Neural cell (in vitro differentiated cells): ENCODE results near the gene EIF4E2. TPM values are rescaled to one million over a fixed set of nuclear protein-coding genes. Genes with fewer than 3 reads are reported as not detected.
"Not testable (repeated sequence)": the region's sequence is repeated elsewhere in the genome, so short reads cannot be mapped to it uniquely, and the experiment has no call there.

Experiments used
- H2AFZ ChIP-seq: fragments of 200-600, 300-800 bp; sonication (generic), shearing (Covaris generic); 2 replicates; pipeline ENCODE4 v1.6.0; 2014; ENCODE audit warnings: low read depth, mild to moderate bottlenecking, antibody characterized with exemption, low read length, moderate library complexity
- H3F3A ChIP-seq: fragments of 200-600 bp; shearing (Covaris generic); 2 replicates; pipeline ENCODE4 v1.6.1; 2016; ENCODE audit warnings: mild to moderate bottlenecking, moderate library complexity, mixed read lengths, antibody characterized with exemption, low read length; ENCODE audit not compliant: insufficient read depth, poor library complexity, severe bottlenecking
- H3K27ac ChIP-seq: fragments of 200-600, 300-800 bp; sonication (generic), shearing (Covaris generic); 2 replicates; pipeline ENCODE4 v1.5.1; 2014; ENCODE audit warnings: mild to moderate bottlenecking, low read length, moderate library complexity
- H3K27me3 ChIP-seq: fragments of 300-800, 200-600 bp; sonication (generic), shearing (Covaris generic); 2 replicates; pipeline ENCODE4 v1.6.0; 2014; ENCODE audit warnings: mild to moderate bottlenecking, low read depth, low read length, moderate library complexity; ENCODE audit not compliant: insufficient read depth
- H3K36me3 ChIP-seq: fragments of 300-800, 200-600 bp; sonication (generic), shearing (Covaris generic); 2 replicates; pipeline ENCODE4 v1.5.1; 2014; ENCODE audit warnings: mild to moderate bottlenecking, antibody characterized with exemption, low read length, moderate library complexity; ENCODE audit not compliant: insufficient read depth
- H3K4me2 ChIP-seq: fragments of 300-800, 200-600 bp; sonication (generic), shearing (Covaris generic); 2 replicates; pipeline ENCODE4 v1.6.0; 2014; ENCODE audit warnings: mild to moderate bottlenecking, low read length
- H3K4me3 ChIP-seq: fragments of 300-800, 200-600 bp; sonication (generic), shearing (Covaris generic); 2 replicates; pipeline ENCODE4 v1.5.1; 2014; ENCODE audit warnings: mild to moderate bottlenecking, low read length, moderate library complexity
- H3K79me2 ChIP-seq: fragments of 200-600 bp; shearing (Covaris generic); replicated peaks from 2 replicates; pipeline ENCODE4 v1.6.0; 2014; ENCODE audit warnings: mild to moderate bottlenecking, low read length, moderate library complexity; ENCODE audit not compliant: insufficient read depth
- H3K9ac ChIP-seq: fragments of 300-800, 200-600 bp; sonication (generic), shearing (Covaris generic); 2 replicates; pipeline ENCODE4 v1.6.1; 2016; ENCODE audit warnings: mild to moderate bottlenecking, low read length, mixed read lengths
- H3K9me2 ChIP-seq: fragments of 200-600 bp; shearing (Covaris generic); 2 replicates; pipeline ENCODE4 v1.6.1; 2016; ENCODE audit warnings: mild to moderate bottlenecking, low read length, mixed read lengths; ENCODE audit not compliant: insufficient read depth
- H3K9me3 ChIP-seq: fragments of 200-600, 300-800 bp; sonication (generic), shearing (Covaris generic); 2 replicates; pipeline ENCODE4 v1.6.1; 2016; ENCODE audit warnings: mild to moderate bottlenecking, mixed run types, low read length, moderate library complexity, mixed read lengths
- H4K20me1 ChIP-seq: fragments of 200-600 bp; shearing (Covaris generic); 2 replicates; pipeline ENCODE4 v1.6.1; 2016; ENCODE audit warnings: mild to moderate bottlenecking, mixed run types; ENCODE audit not compliant: insufficient read depth
- CTCF ChIP-seq: fragments of 450-650 bp; IDR thresholded peaks from 2 replicates; pipeline ENCODE4 v1.5.1; 2014; ENCODE audit warnings: antibody characterized with exemption, mild to moderate bottlenecking, moderate library complexity; ENCODE audit not compliant: poor library complexity, severe bottlenecking
- EP300 ChIP-seq: fragments of 450-650 bp; conservative IDR thresholded peaks from 2 replicates; pipeline ENCODE4 v1.6.1; 2014; ENCODE audit warnings: antibody characterized with exemption, mild to moderate bottlenecking, moderate library complexity; ENCODE audit not compliant: poor library complexity, severe bottlenecking
- EZH2 ChIP-seq: fragments of 200-600, 300-800 bp; shearing (Covaris generic), sonication (generic); IDR thresholded peaks from 2 replicates; pipeline ENCODE4 v1.6.1; 2014; ENCODE audit warnings: antibody characterized with exemption, low read length, borderline replicate concordance, mild to moderate bottlenecking; ENCODE audit not compliant: insufficient read depth, poor library complexity, severe bottlenecking
- MXI1 ChIP-seq: fragments of 450-650 bp; conservative IDR thresholded peaks from 2 replicates; pipeline ENCODE4 v1.6.1; 2014; ENCODE audit warnings: antibody characterized with exemption, mild to moderate bottlenecking; ENCODE audit not compliant: poor library complexity, severe bottlenecking
- POLR2AphosphoS5 ChIP-seq: IDR thresholded peaks from 2 replicates; pipeline ENCODE4 v1.6.1; 2012
- RAD21 ChIP-seq: fragments of 450-650 bp; conservative IDR thresholded peaks from 2 replicates; pipeline ENCODE4 v1.6.1; 2014; ENCODE audit warnings: antibody characterized with exemption, mild to moderate bottlenecking, moderate library complexity
- REST ChIP-seq: IDR thresholded peaks from 2 replicates; pipeline ENCODE4 v1.6.1; 2012; ENCODE audit warnings: borderline replicate concordance
- SMC3 ChIP-seq: fragments of 450-650 bp; conservative IDR thresholded peaks from 2 replicates; pipeline ENCODE4 v1.6.1; 2014; ENCODE audit warnings: antibody characterized with exemption, mild to moderate bottlenecking, moderate library complexity; ENCODE audit not compliant: poor library complexity
- TAF1 ChIP-seq: IDR thresholded peaks from 2 replicates; pipeline ENCODE4 v1.6.1; 2012; ENCODE audit warnings: low read depth
- polyA plus RNA-seq: library from polyadenylated mRNA; depleted of rRNA; stranded (reverse); fragments of >200 nt; gene quantifications from 2 replicates; pipeline ENCODE4 v1.2.3, GENCODE V29; 2014

The EIF4E2 gene
- polyA plus RNA-seq, 1 donor from 2014 or later = 57.6 TPM

GRCh38 chr2:232568161-232568560 is 17.7 kb downstream of the EIF4E2 start:
- TF ChIP-seq TAF1 (no peak), POLR2AphosphoS5 (no peak), EP300 (no peak), RAD21 (no peak), MXI1 (no peak), CTCF (no peak), SMC3 (no peak), REST (no peak), EZH2 (no peak)
- Histone ChIP-seq H3K9me2 (no peaks in the 10 kb centered on the region), H3K27ac (no peak overlapping the region), H3F3A (no peaks in the 10 kb centered on the region), H3K4me2 (no peak overlapping the region), H4K20me1 (no peaks in the 10 kb centered on the region), H3K79me2 (no peaks in the 10 kb centered on the region), H3K27me3 (no peaks in the 10 kb centered on the region), H3K4me3 (no peak overlapping the region), H2AFZ (no peak overlapping the region), H3K36me3 (no peaks in the 10 kb centered on the region), H3K9me3 (no peaks in the 10 kb centered on the region), H3K9ac (no peak overlapping the region)

- TF ChIP-seq RAD21 (no peak), POLR2AphosphoS5 (no peak), SMC3 (no peak), EP300 (no peak)
- Histone ChIP-seq H3K36me3 (no peaks in the 10 kb centered on the region), H2AFZ (no peak overlapping the region), H3K9me3 (no peaks in the 10 kb centered on the region), H3K27ac (no peak overlapping the region), H3K79me2 (no peaks in the 10 kb centered on the region), H3K9ac (no peak overlapping the region), H3K4me3 (no peak overlapping the region), H3K9me2 (no peaks in the 10 kb centered on the region), H3K27me3 (no peaks in the 10 kb centered on the region), H3K4me2 (no peak overlapping the region), H3F3A (no peaks in the 10 kb centered on the region), H4K20me1 (no peaks in the 10 kb centered on the region)
Measured at GRCh38 chr2:232569541-232569940, 19.1 kb downstream of the EIF4E2 start.

- H2AFZ ChIP-seq, H3K4me3 ChIP-seq, H3K79me2 ChIP-seq, H3K9me3 ChIP-seq, H4K20me1 ChIP-seq, H3K4me2 ChIP-seq, H3K9me2 ChIP-seq, H3F3A ChIP-seq, H3K27me3 ChIP-seq, H3K9ac ChIP-seq, H3K36me3 ChIP-seq, H3K27ac ChIP-seq: not testable (repeated sequence)
Measured at GRCh38 chr2:232570481-232570880, 20.0 kb downstream of the EIF4E2 start.
